H1 (cell line): ENCODE data around the gene IQCC. TPM values are rescaled to one million over a fixed set of nuclear protein-coding genes. Genes with fewer than 3 reads are reported as not detected.

Experiments used
- CTCF ChIA-PET: fragments of 300-600 bp; sonication (Branson Sonifier 250); formaldehyde crosslinking; loops from one replicate; lab custom pipeline; 2021; ENCODE audit not compliant: partially characterized antibody; lab: Charles Lee
- POLR2A ChIA-PET: fragments of 300-600 bp; sonication (Branson Sonifier 250); formaldehyde crosslinking; loops from one replicate; lab custom pipeline; 2021; ENCODE audit warnings: inconsistent platforms; ENCODE audit not compliant: partially characterized antibody; lab: Charles Lee
- DNase-seq, 2 experiments: peaks; one replicate each; pipeline versions ENCODE4 v3.0.0 to v3.0.0-alpha.2; 2010 to 2022; ENCODE audit warnings: low spot score in 2 of 2, low read depth in 1 of 2, mixed read lengths in 1 of 2
- FAIRE-seq: peaks from 2 replicates; lab custom pipeline; 2011; peaks lifted over from hg19 to GRCh38; lab: Jason Lieb, UNC
- H2AFZ ChIP-seq: 2 replicates; pipeline ENCODE4 v1.8.1; 2012; ENCODE audit warnings: low read length, inconsistent platforms
- H2AK5ac ChIP-seq: 2 replicates; pipeline ENCODE4 v1.6.1; 2013; ENCODE audit warnings: low read depth, low read length
- H2BK120ac ChIP-seq: replicated peaks from 2 replicates; pipeline ENCODE3; 2013; ENCODE audit warnings: low read depth, low read length, inconsistent platforms
- H2BK12ac ChIP-seq: 2 replicates; pipeline ENCODE4 v1.6.1; 2013; ENCODE audit warnings: low read depth, low read length
- H2BK15ac ChIP-seq: 2 replicates; pipeline ENCODE4 v1.6.1; 2013; ENCODE audit warnings: low read length
- H2BK20ac ChIP-seq: 2 replicates; pipeline ENCODE4 v1.6.1; 2013; ENCODE audit warnings: low read length
- H2BK5ac ChIP-seq: 2 replicates; pipeline ENCODE4 v1.6.1; 2013; ENCODE audit warnings: low read depth, low read length
- H3K14ac ChIP-seq: 2 replicates; pipeline ENCODE4 v1.6.1; 2013; ENCODE audit warnings: inconsistent platforms; ENCODE audit not compliant: insufficient read length
- H3K18ac ChIP-seq: 2 replicates; pipeline ENCODE4 v1.6.1; 2013; ENCODE audit warnings: low read length; ENCODE audit errors: extremely low read depth
- H3K23ac ChIP-seq: 2 replicates; pipeline ENCODE4 v1.6.1; 2013; ENCODE audit warnings: inconsistent platforms; ENCODE audit not compliant: insufficient read length
- H3K23me2 ChIP-seq: 2 replicates; pipeline ENCODE4 v1.6.1; 2013; ENCODE audit warnings: low read depth, low read length
- H3K27ac ChIP-seq: 2 replicates; pipeline ENCODE4 v1.6.1; 2011; ENCODE audit warnings: low read depth, low read length, inconsistent platforms
- H3K27me3 ChIP-seq, 4 experiments: replicated peaks in 1 of 4; 1 replicate in 1 of 4; 2 replicates in 3 of 4; pipeline versions ENCODE4 v1.6.1 to v1.8.1; 2011 to 2013; ENCODE audit warnings: low read length in 3 of 4, mild to moderate bottlenecking in 3 of 4, inconsistent platforms in 2 of 4, mixed read lengths in 2 of 4, moderate library complexity in 1 of 4; ENCODE audit not compliant: control insufficient read depth in 3 of 4, insufficient read depth in 3 of 4; ENCODE audit errors: extremely low read depth in 1 of 4
- H3K36me3 ChIP-seq, 4 experiments: 2 replicates each; pipeline versions ENCODE4 v1.6.1 to v1.8.1; 2011 to 2013; ENCODE audit warnings: mild to moderate bottlenecking in 4 of 4, low read length in 3 of 4, moderate library complexity in 2 of 4, control low read depth in 1 of 4, inconsistent platforms in 1 of 4; ENCODE audit not compliant: insufficient read depth in 4 of 4, control insufficient read depth in 2 of 4
- H3K4ac ChIP-seq: replicated peaks from 2 replicates; pipeline ENCODE3; 2013; ENCODE audit warnings: low read length, low read depth, mixed read lengths, inconsistent platforms; ENCODE audit not compliant: insufficient read length
- H3K4me1 ChIP-seq, 4 experiments: replicated peaks in 1 of 4; 1 replicate in 1 of 4; 2 replicates in 3 of 4; pipeline versions ENCODE4 v1.6.1 to v1.8.1; 2011 to 2013; ENCODE audit warnings: low read length in 3 of 4, inconsistent platforms in 2 of 4, mixed read lengths in 1 of 4; ENCODE audit not compliant: insufficient read depth in 4 of 4, control insufficient read depth in 3 of 4
- H3K4me2 ChIP-seq, 2 experiments: 2 replicates each; pipeline versions ENCODE4 v1.6.1 to v1.8.1; 2011 to 2013; ENCODE audit warnings: low read depth in 2 of 2, low read length in 2 of 2, control low read depth in 1 of 2, inconsistent platforms in 1 of 2, mild to moderate bottlenecking in 1 of 2; ENCODE audit not compliant: insufficient read depth in 1 of 2
- H3K4me3 ChIP-seq, 4 experiments: fragments of 200-600, 300-600 bp in 1 of 4; sonication (generic), shearing (Covaris generic), sonication (Bioruptor Twin) in 1 of 4; 2 replicates each; pipeline versions ENCODE4 v1.5.1 to v1.8.1; 2011 to 2016; ENCODE audit warnings: low read length in 4 of 4, low read depth in 3 of 4, control low read depth in 2 of 4, inconsistent platforms in 2 of 4, mild to moderate bottlenecking in 2 of 4, mixed read lengths in 1 of 4, moderate library complexity in 1 of 4; ENCODE audit not compliant: insufficient read depth in 2 of 4; ENCODE audit errors: extremely low read depth in 1 of 4
- H3K56ac ChIP-seq: replicated peaks from 2 replicates; pipeline ENCODE3; 2013; ENCODE audit warnings: low read depth, mild to moderate bottlenecking, mixed read lengths, low read length, inconsistent platforms; ENCODE audit not compliant: insufficient read length
- H3K79me1 ChIP-seq: 2 replicates; pipeline ENCODE4 v1.6.1; 2013; ENCODE audit warnings: low read depth, low read length, control low read depth
- H3K79me2 ChIP-seq, 2 experiments: 2 replicates each; pipeline versions ENCODE4 v1.6.1 to v1.8.1; 2012 to 2013; ENCODE audit warnings: low read length in 2 of 2, mild to moderate bottlenecking in 2 of 2, inconsistent platforms in 1 of 2; ENCODE audit not compliant: insufficient read depth in 2 of 2, control insufficient read depth in 1 of 2
- H3K9ac ChIP-seq, 4 experiments: replicated peaks in 1 of 4; 1 replicate in 1 of 4; 2 replicates in 3 of 4; pipeline versions ENCODE4 v1.6.1 to v1.8.1; 2011 to 2013; ENCODE audit warnings: low read depth in 3 of 4, low read length in 3 of 4, control low read depth in 2 of 4, mild to moderate bottlenecking in 2 of 4, moderate library complexity in 2 of 4, inconsistent platforms in 1 of 4; ENCODE audit errors: extremely low read depth in 1 of 4
- H3K9me3 ChIP-seq, 2 experiments: 2 replicates each; pipeline versions ENCODE4 v1.6.1 to v1.8.1; 2012 to 2013; ENCODE audit warnings: mild to moderate bottlenecking in 2 of 2, moderate library complexity in 2 of 2, control low read depth in 1 of 2, inconsistent platforms in 1 of 2, low read depth in 1 of 2, low read length in 1 of 2, mixed read lengths in 1 of 2; ENCODE audit not compliant: insufficient read depth in 2 of 2
- H4K20me1 ChIP-seq, 2 experiments: replicated peaks in 1 of 2; 2 replicates each; pipeline versions ENCODE3 to v1.8.1; 2011 to 2013; ENCODE audit warnings: inconsistent platforms in 2 of 2, low read length in 2 of 2, mild to moderate bottlenecking in 1 of 2; ENCODE audit not compliant: insufficient read depth in 2 of 2, control insufficient read depth in 1 of 2
- H4K5ac ChIP-seq: 2 replicates; pipeline ENCODE4 v1.6.1; 2013; ENCODE audit warnings: low read length, low read depth, mixed read lengths, inconsistent platforms; ENCODE audit not compliant: insufficient read length
- H4K8ac ChIP-seq: 2 replicates; pipeline ENCODE4 v1.8.0; 2013; ENCODE audit warnings: mild to moderate bottlenecking, moderate library complexity, low read length, inconsistent platforms; ENCODE audit not compliant: insufficient read depth; ENCODE audit errors: extremely low read depth
- H4K91ac ChIP-seq: replicated peaks from 2 replicates; pipeline ENCODE3; 2013; ENCODE audit warnings: low read length, mixed read lengths, inconsistent platforms; ENCODE audit not compliant: insufficient read length
- CEBPB ChIP-seq: IDR thresholded peaks from 2 replicates; pipeline ENCODE4 v1.6.1; 2012; ENCODE audit warnings: low read depth, low read length
- CREB1 ChIP-seq: IDR thresholded peaks from 2 replicates; pipeline ENCODE4 v1.6.1; 2012; ENCODE audit warnings: inconsistent platforms
- E2F6 ChIP-seq: IDR thresholded peaks from 2 replicates; pipeline ENCODE4 v1.6.1; 2012; ENCODE audit warnings: inconsistent platforms
- EGR1 ChIP-seq: IDR thresholded peaks from 2 replicates; pipeline ENCODE4 v1.6.1; 2011; ENCODE audit warnings: low read depth, low read length, borderline replicate concordance
- KDM4A ChIP-seq: IDR thresholded peaks from one replicate; pipeline ENCODE4 v1.7.1; 2012; ENCODE audit warnings: low read depth, mild to moderate bottlenecking, moderate library complexity, low read length, inconsistent platforms; ENCODE audit not compliant: severe bottlenecking
- POLR2A ChIP-seq, 2 experiments: IDR thresholded peaks; 1 replicate in 1 of 2; 2 replicates in 1 of 2; pipeline ENCODE4 v1.6.1; 2011; ENCODE audit warnings: low read depth in 2 of 2, low read length in 2 of 2, mild to moderate bottlenecking in 2 of 2; ENCODE audit errors: control extremely low read depth in 1 of 2
- SP2 ChIP-seq: IDR thresholded peaks from 2 replicates; pipeline ENCODE4 v1.6.1; 2012; ENCODE audit warnings: mild to moderate bottlenecking, low read length, inconsistent platforms
- TAF1 ChIP-seq: IDR thresholded peaks from 2 replicates; pipeline ENCODE4 v1.6.1; 2011; ENCODE audit warnings: mild to moderate bottlenecking, low read depth, low read length
- TAF7 ChIP-seq: optimal IDR thresholded peaks from 2 replicates; pipeline ENCODE3; 2011; ENCODE audit warnings: low read depth, mild to moderate bottlenecking, inconsistent platforms, low read length, moderate library complexity, borderline replicate concordance
- TBP ChIP-seq: IDR thresholded peaks from 2 replicates; pipeline ENCODE4 v1.6.1; 2011; ENCODE audit warnings: low read depth, low read length, improper control_type of control experiment
- TEAD4 ChIP-seq: IDR thresholded peaks from 2 replicates; pipeline ENCODE4 v1.6.1; 2012; ENCODE audit warnings: low read depth, low read length, inconsistent platforms, mixed read lengths
- WGBS, 2 experiments: shearing (Covaris generic) in 1 of 2; methylation state at CpG; one replicate each; pipeline versions ENCODE4 v1.1.6 to v1.1.7; 2013 to 2015; ENCODE audit warnings: low lambda C conversion rate in 2 of 2, mixed read lengths in 2 of 2, inconsistent platforms in 1 of 2, low coverage in 1 of 2, missing lambda C conversion rate in 1 of 2; ENCODE audit not compliant: insufficient replicate concordance in 2 of 2, insufficient coverage in 1 of 2, insufficient read length in 1 of 2; ENCODE audit errors: extremely low coverage in 1 of 2, missing lambda C conversion rate in 1 of 2; 5-methylcytosine and 5-hydroxymethylcytosine counted together
- polyA plus RNA-seq, 7 experiments: library from polyadenylated mRNA; depleted of rRNA in 3 of 7; stranded (reverse) in 5 of 7; unstranded in 2 of 7; fragments of >200 nt in 5 of 7; fragments of 200-250 nt in 2 of 7; gene quantifications; 1 replicate in 5 of 7; 2 replicates in 1 of 7; 4 replicates in 1 of 7; pipeline versions ENCODE4 v1.2.1 to v1.2.3, GENCODE V29; 2011 to 2013; ENCODE audit warnings: missing spikeins in 2 of 7, mixed read lengths in 2 of 7
- total RNA-seq: library from RNA; stranded (reverse); fragmentation: NEBNext Ultra II Directional; extraction: Animal tissue kit (Norgen Biotek cat#: 25700); gene quantifications from 2 replicates; pipeline ENCODE4 v1.2.1, GENCODE V29; 2021

The IQCC gene
- total and polyA plus RNA-seq, 2 of the 8 experiments (the other 6 are each of a cell fraction or from before 2014, with no cell fraction given), result 2.5 to 4.2 TPM

- FAIRE-seq, result no peak
- POLR2A ChIA-PET, result interaction anchor here (0.7 to 9.1 kb wide), 41 partner anchors 9 to 296 kb away, joined by 3 to 73 read pairs (median 5); partner anchors contain the start of genes BSDC1, CCDC28B, EIF3I and HDAC1
- TF ChIP-seq SP2, result no peak
- TF ChIP-seq POLR2A (IDR thresholded peaks at IDR 0.05; ENCODE audit: control extremely low read depth in 1 of 2, low read depth in 2 of 2, low read length in 2 of 2), result peak in 1 of 2 experiments; percentile 73; a peak in 2 of 3 replicates
- peak; percentile 77 for TF ChIP-seq TAF1
- TF ChIP-seq TBP, result peak; percentile 53
- 0 out of 2 replicates have a peak, but pooled peaks have one; percentile 39 for TF ChIP-seq CREB1
- TF ChIP-seq TAF7, result peak; percentile 85
- TF ChIP-seq CEBPB, result no peak
- TF ChIP-seq E2F6, result peak; percentile 91
- TF ChIP-seq TEAD4, result peak; percentile 17; the same call in 1 of the 2 replicates
- 0 out of 2 replicates have a peak, but pooled peaks have one; percentile 30 for TF ChIP-seq EGR1
- peak; percentile 49 for TF ChIP-seq KDM4A
These were observed 34.9 kb downstream of the IQCC start for GRCh38 chr1:32240140-32240951.

More at GRCh38 chr1:32240140-32240951, 34.9 kb downstream of the IQCC start:
- H3K23ac ChIP-seq, result no peak overlapping the region
- peak overlapping the region; percentile 62; the same call in 1 of the 2 replicates for H2AFZ ChIP-seq
- no peaks in the 10 kb centered on the region for H3K79me2 ChIP-seq
- WGBS, 2 experiments, result 2% methylated on average over 57 of the region's 62 CpGs; no CpG with 5 or more reads in 1 of the 2 experiments
- H3K56ac ChIP-seq, result peak overlapping the region; percentile 49
- H4K20me1 ChIP-seq, result no peaks in the 10 kb centered on the region
- H3K4me3 ChIP-seq, result peak overlapping the region; percentile 65 to 91 (median 68)
- H4K91ac ChIP-seq, result peak overlapping the region; percentile 96
- H4K5ac ChIP-seq, result peak overlapping the region; percentile 87
- peak overlapping the region; percentile 96 for H2BK5ac ChIP-seq
- H2BK12ac ChIP-seq, result peak overlapping the region; percentile 95; the same call in 1 of the 2 replicates
- H2AK5ac ChIP-seq, result no peak overlapping the region
- peak overlapping the region; percentile 84 to 92 for H3K4me2 ChIP-seq
- H3K27me3 ChIP-seq, result no peaks in the 10 kb centered on the region; a peak in 1 of 7 replicates
- peaks cover 0 to 7% (median 3%) of the 10 kb centered on the region in 4 experiments; a peak in 3 of 7 replicates for H3K4me1 ChIP-seq
- no peak overlapping the region for H3K14ac ChIP-seq
- peak overlapping the region; percentile 98; the same call in 1 of the 2 replicates for H2BK15ac ChIP-seq
- peak overlapping the region; percentile 63 to 79 (median 72) for H3K9ac ChIP-seq
- CTCF ChIA-PET, result interaction anchor here (0.6 to 7.3 kb wide), 24 partner anchors 7 to 457 kb away, joined by 3 to 70 read pairs (median 4); partner anchors contain the start of genes FAM167B, IQCC and LCK
- no peak overlapping the region for H2BK20ac ChIP-seq
- H3K18ac ChIP-seq, result peak overlapping the region; percentile 99
- H4K8ac ChIP-seq, result peak overlapping the region; percentile 87; the same call in 1 of the 2 replicates
- H3K27ac ChIP-seq, result peak overlapping the region; percentile 55
- no peaks in the 10 kb centered on the region for H3K79me1 ChIP-seq
- peak overlapping the region; percentile 90 for H3K4ac ChIP-seq
- no peaks in the 10 kb centered on the region; a peak in 1 of 8 replicates for H3K36me3 ChIP-seq
- H3K23me2 ChIP-seq, result peaks cover 16% of the 10 kb centered on the region
- no peaks in the 10 kb centered on the region for H3K9me3 ChIP-seq
- H2BK120ac ChIP-seq, result no peak overlapping the region
- peak; percentile 85 to 96 for DNase-seq
